IMR-90 (cell line): Measurements from ENCODE around the gene MEGF10. TPM values are rescaled to one million over a fixed set of nuclear protein-coding genes. Genes with fewer than 3 reads are reported as not detected.
A peak's percentile ranks its signal among the peaks of the same experiment; 100 is the strongest.

Experiments
- ATAC-seq: fragments of 200-7000 bp; cut with Tn5 transposase; 2 replicates; pipeline ENCODE4 v1.9.1; 2020; ENCODE audit warnings: low read depth, mild to moderate bottlenecking, moderate library complexity
- BruUV-seq: library from RNA; stranded (reverse); fragments of 400-500 nt; replicated peaks from 2 replicates; lab custom pipeline; 2021; lab: Mats Ljungman, UMichigan
- CTCF ChIA-PET: fragments of 300-600 bp; formaldehyde crosslinking; extraction: SDS; loops from one replicate; lab custom pipeline; 2021; ENCODE audit warnings: antibody characterized with exemption; lab: Yijun Ruan, JAX
- POLR2A ChIA-PET: fragments of 300-600 bp; sonication (Branson Sonifier 250); formaldehyde crosslinking; loops from one replicate; lab custom pipeline; 2022; ENCODE audit warnings: antibody characterized with exemption; ENCODE audit not compliant: unreplicated experiment; lab: Charles Lee
- DNase-seq: peaks from one replicate; pipeline ENCODE4 v3.0.0; 2013
- H2AFZ ChIP-seq: replicated peaks from 2 replicates; pipeline ENCODE3; 2013; ENCODE audit warnings: low read length, mild to moderate bottlenecking; ENCODE audit not compliant: poor library complexity
- H2AK5ac ChIP-seq: 2 replicates; pipeline ENCODE4 v1.6.1; 2013; ENCODE audit warnings: low read depth, low read length, inconsistent platforms
- H2AK9ac ChIP-seq: replicated peaks from 2 replicates; pipeline ENCODE3; 2013; ENCODE audit warnings: mild to moderate bottlenecking, low read depth, low read length, moderate library complexity; ENCODE audit not compliant: poor library complexity
- H2BK120ac ChIP-seq: 2 replicates; pipeline ENCODE4 v1.6.1; 2013; ENCODE audit warnings: low read depth, low read length, inconsistent platforms
- H2BK15ac ChIP-seq: 3 replicates; pipeline ENCODE4 v1.6.1; 2013; ENCODE audit warnings: low read depth, low read length, inconsistent platforms
- H2BK20ac ChIP-seq: 2 replicates; pipeline ENCODE4 v1.6.1; 2013; ENCODE audit warnings: low read depth, mild to moderate bottlenecking, inconsistent platforms, low read length, moderate library complexity
- H2BK5ac ChIP-seq: 2 replicates; pipeline ENCODE4 v1.6.1; 2013; ENCODE audit warnings: mild to moderate bottlenecking, low read depth, low read length, inconsistent platforms; ENCODE audit not compliant: poor library complexity, severe bottlenecking
- H3K14ac ChIP-seq: replicated peaks from 2 replicates; pipeline ENCODE4 v1.6.1; 2013; ENCODE audit warnings: low read depth, low read length, inconsistent platforms
- H3K18ac ChIP-seq: 2 replicates; pipeline ENCODE4 v1.6.1; 2013; ENCODE audit warnings: low read depth, low read length, control low read depth
- H3K23ac ChIP-seq: 2 replicates; pipeline ENCODE4 v1.6.1; 2013; ENCODE audit warnings: low read depth, low read length, inconsistent platforms
- H3K27ac ChIP-seq: 2 replicates; pipeline ENCODE4 v1.5.1; 2013; ENCODE audit warnings: mild to moderate bottlenecking, control low read depth, low read length; ENCODE audit not compliant: insufficient read depth
- H3K27me3 ChIP-seq: 2 replicates; pipeline ENCODE4 v1.6.1; 2013; ENCODE audit warnings: low read length; ENCODE audit not compliant: control insufficient read depth, insufficient read depth
- H3K36me3 ChIP-seq: 2 replicates; pipeline ENCODE4 v1.6.1; 2013; ENCODE audit warnings: low read length, mixed read lengths; ENCODE audit not compliant: control insufficient read depth, insufficient read depth
- H3K4ac ChIP-seq: 2 replicates; pipeline ENCODE4 v1.6.1; 2013; ENCODE audit warnings: low read depth, low read length, inconsistent platforms
- H3K4me1 ChIP-seq: 2 replicates; pipeline ENCODE4 v1.6.1; 2013; ENCODE audit warnings: low read length, mixed read lengths; ENCODE audit not compliant: control insufficient read depth, insufficient read depth
- H3K4me2 ChIP-seq: 2 replicates; pipeline ENCODE4 v1.6.1; 2013; ENCODE audit warnings: low read depth, mild to moderate bottlenecking, control low read depth, low read length, moderate library complexity
- H3K4me3 ChIP-seq: 2 replicates; pipeline ENCODE4 v1.5.1; 2013; ENCODE audit warnings: low read depth, mild to moderate bottlenecking, control low read depth, low read length, moderate library complexity; ENCODE audit not compliant: insufficient read depth
- H3K56ac ChIP-seq: 2 replicates; pipeline ENCODE4 v1.6.1; 2013; ENCODE audit warnings: low read length, inconsistent platforms; ENCODE audit not compliant: insufficient read depth; ENCODE audit errors: extremely low read depth
- H3K79me1 ChIP-seq, 2 experiments: 2 replicates each; pipeline ENCODE4 v1.6.1; 2013; ENCODE audit warnings: low read length in 2 of 2, inconsistent platforms in 1 of 2, low read depth in 1 of 2
- H3K9ac ChIP-seq: 2 replicates; pipeline ENCODE4 v1.6.1; 2013; ENCODE audit warnings: low read depth, low read length, control low read depth
- H3K9me1 ChIP-seq: 2 replicates; pipeline ENCODE4 v1.6.1; 2013; ENCODE audit warnings: low read length, inconsistent platforms; ENCODE audit not compliant: insufficient read depth
- H3K9me3 ChIP-seq: 2 replicates; pipeline ENCODE4 v1.6.1; 2013; ENCODE audit warnings: low read length; ENCODE audit not compliant: control insufficient read depth, insufficient read depth
- H4K20me1 ChIP-seq: 2 replicates; pipeline ENCODE4 v1.6.1; 2013; ENCODE audit warnings: low read length, inconsistent platforms; ENCODE audit not compliant: insufficient read depth
- H4K5ac ChIP-seq: 2 replicates; pipeline ENCODE4 v1.6.1; 2013; ENCODE audit warnings: mild to moderate bottlenecking, low read depth, low read length, control low read depth
- H4K8ac ChIP-seq, 2 experiments: 2 replicates each; pipeline ENCODE4 v1.6.1; 2013; ENCODE audit warnings: low read depth in 2 of 2, low read length in 2 of 2, control low read depth in 1 of 2, inconsistent platforms in 1 of 2
- H4K91ac ChIP-seq: 2 replicates; pipeline ENCODE4 v1.6.1; 2013; ENCODE audit warnings: low read depth, low read length, inconsistent platforms; ENCODE audit not compliant: insufficient read depth
- CEBPB ChIP-seq: IDR thresholded peaks from 2 replicates; pipeline ENCODE4 v1.6.1; 2012; ENCODE audit warnings: low read depth, low read length, improper control_type of control experiment
- MAFK ChIP-seq: IDR thresholded peaks from 2 replicates; pipeline ENCODE4 v1.6.1; 2012; ENCODE audit warnings: low read depth, low read length, improper control_type of control experiment
- NFE2L2 ChIP-seq: fragments of 150-350 bp; IDR thresholded peaks from 2 replicates; pipeline ENCODE4 v1.6.1; 2016; ENCODE audit warnings: low read depth, mild to moderate bottlenecking, low read length
- POLR2A ChIP-seq: IDR thresholded peaks from 2 replicates; pipeline ENCODE4 v1.6.1; 2012; ENCODE audit warnings: mild to moderate bottlenecking, low read depth, low read length
- RCOR1 ChIP-seq: IDR thresholded peaks from 2 replicates; pipeline ENCODE4 v1.6.1; 2012; ENCODE audit warnings: mild to moderate bottlenecking, low read length, improper control_type of control experiment; ENCODE audit not compliant: insufficient replicate concordance
- WGBS, 2 experiments: methylation state at CpG; one replicate each; pipeline versions ENCODE4 v1.1.5 to v1.1.7; 2013; ENCODE audit warnings: missing lambda C conversion rate in 2 of 2; ENCODE audit not compliant: insufficient read length in 1 of 2; ENCODE audit errors: extremely low coverage in 2 of 2; 5-methylcytosine and 5-hydroxymethylcytosine counted together
- dilution Hi-C: fragments of 300-500 bp; cut with HindIII; formaldehyde crosslinking; loops from one replicate; pipeline ENCODE4 v1.14.3; 2018; ENCODE audit warnings: low sequenced_read_pairs; ENCODE audit not compliant: unreplicated experiment
- in situ Hi-C: fragments of 300-500 bp; cut with MboI; formaldehyde crosslinking; loops from 3 replicates; pipeline ENCODE4 v1.14.3; 2019; ENCODE audit warnings: low sequenced_read_pairs, inconsistent platforms, mixed read lengths
- intact Hi-C: fragments of 100-400 bp; cut with micrococcal nuclease; formaldehyde crosslinking; loops from 2 replicates; pipeline ENCODE4 v1.10.0; 2022
- polyA plus RNA-seq, 3 experiments: library from polyadenylated mRNA; depleted of rRNA; stranded (reverse); fragments of >200 nt; gene quantifications; 2 replicates each; pipeline ENCODE4 v1.2.3, GENCODE V29; 2012; ENCODE audit warnings: low replicate concordance in 1 of 3
- total RNA-seq: library from RNA; depleted of rRNA; stranded (reverse); fragments of >200 nt; gene quantifications from 2 replicates; pipeline ENCODE4 v1.2.3, GENCODE V29; 2012

Gene MEGF10
- total and polyA plus RNA-seq, 2 of the 4 experiments (the other 2 are of a cell fraction): not detected

- no peak overlapping the region for H3K27ac ChIP-seq
- BruUV-seq: no TSS peak
- peaks cover 6% of the 10 kb centered on the region for H3K27me3 ChIP-seq
- no peak overlapping the region for H4K91ac ChIP-seq
- TF ChIP-seq NFE2L2 (no peak), RCOR1 (no peak), MAFK (no peak), CEBPB (no peak), POLR2A (no peak)
- H3K9ac ChIP-seq: no peak overlapping the region
- H2AK9ac ChIP-seq: no peak overlapping the region
- H2AK5ac ChIP-seq: no peak overlapping the region
- H3K14ac ChIP-seq: no peak overlapping the region
- H3K9me1 ChIP-seq: no peaks in the 10 kb centered on the region
- H2BK120ac ChIP-seq: no peak overlapping the region
- no peak overlapping the region for H3K4me3 ChIP-seq
- ChIA-PET POLR2A (no interaction called here), CTCF (interaction anchor here (1.1 kb wide), 1 partner anchor 48 kb away, joined by 6 read pairs; no protein-coding TSS in a partner anchor)
- H3K23ac ChIP-seq: no peak overlapping the region
- no peak overlapping the region for H4K5ac ChIP-seq
- in situ Hi-C loops (no loop called here), dilution Hi-C loops (no loop called here), intact Hi-C loops (no loop called here)
- peak overlapping the region; percentile 21; the same call in 1 of the 2 replicates for H3K4me2 ChIP-seq
- H3K36me3 ChIP-seq: no peaks in the 10 kb centered on the region
- no peak overlapping the region for H4K8ac ChIP-seq
- no peaks in the 10 kb centered on the region for H3K9me3 ChIP-seq
- DNase-seq: no peak
- no peak overlapping the region for H2BK20ac ChIP-seq
- H4K20me1 ChIP-seq: no peaks in the 10 kb centered on the region
- H3K56ac ChIP-seq: no peak overlapping the region
- H3K4me1 ChIP-seq: no peaks in the 10 kb centered on the region
- WGBS, 2 experiments: 83% methylated on average over 8 of the region's 15 CpGs; no CpG with 5 or more reads in 1 of the 2 experiments
- no peak overlapping the region for H2BK15ac ChIP-seq
- H3K4ac ChIP-seq: no peak overlapping the region
- H2AFZ ChIP-seq: peak overlapping the region; percentile 10
- H3K18ac ChIP-seq: no peak overlapping the region
- H3K79me1 ChIP-seq: no peaks in the 10 kb centered on the region
- ATAC-seq: no peak
- no peak overlapping the region for H2BK5ac ChIP-seq
Observed at GRCh38 chr5:127409921-127410675, 119.5 kb downstream of the MEGF10 start.
